ENCODE measurements around the gene CSF1R.

Gene CSF1R

DNA sequence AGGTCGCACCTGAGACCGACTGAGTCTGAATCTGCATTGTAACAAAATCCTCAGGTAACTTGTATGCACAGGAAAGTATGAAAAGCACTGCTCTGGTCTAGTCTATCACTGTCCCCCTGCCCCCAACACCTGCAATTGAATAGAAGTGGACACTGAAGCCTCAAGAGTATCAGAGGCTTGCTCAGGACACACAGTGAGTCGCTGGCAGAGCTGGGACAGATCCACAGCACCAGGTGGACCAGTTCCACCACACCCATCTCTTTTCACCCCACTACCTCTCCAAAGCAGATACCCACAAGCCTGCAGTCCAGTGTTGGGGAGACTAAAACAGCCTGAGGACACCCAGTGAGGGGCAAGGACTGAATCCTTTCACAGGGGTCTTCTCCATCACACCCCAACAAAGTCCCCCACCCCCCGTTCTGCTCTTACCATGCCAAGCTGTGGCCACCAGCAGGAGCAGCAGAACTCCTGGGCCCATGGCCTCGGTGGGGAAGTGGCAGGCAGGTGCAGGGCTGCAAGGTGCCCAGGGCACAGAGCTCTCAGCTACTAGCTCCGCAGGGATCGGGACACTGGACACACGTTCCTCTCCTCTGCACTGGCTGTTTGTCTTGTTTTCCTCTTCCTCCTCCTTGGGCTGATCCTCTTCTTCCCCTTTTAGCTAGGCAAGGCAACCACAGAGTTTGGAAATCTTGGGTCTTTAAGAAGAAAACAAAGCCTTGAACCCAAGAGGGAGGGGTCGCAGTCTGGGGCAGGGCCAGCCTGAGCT, at the start of gene CSF1R:
TSS of gene CSF1R (minus strand) at position 605 of the 766 bp plus-strand sequence. CDS start at position 478, 127 bp downstream.
- DNase-seq, result no peak

DNA sequence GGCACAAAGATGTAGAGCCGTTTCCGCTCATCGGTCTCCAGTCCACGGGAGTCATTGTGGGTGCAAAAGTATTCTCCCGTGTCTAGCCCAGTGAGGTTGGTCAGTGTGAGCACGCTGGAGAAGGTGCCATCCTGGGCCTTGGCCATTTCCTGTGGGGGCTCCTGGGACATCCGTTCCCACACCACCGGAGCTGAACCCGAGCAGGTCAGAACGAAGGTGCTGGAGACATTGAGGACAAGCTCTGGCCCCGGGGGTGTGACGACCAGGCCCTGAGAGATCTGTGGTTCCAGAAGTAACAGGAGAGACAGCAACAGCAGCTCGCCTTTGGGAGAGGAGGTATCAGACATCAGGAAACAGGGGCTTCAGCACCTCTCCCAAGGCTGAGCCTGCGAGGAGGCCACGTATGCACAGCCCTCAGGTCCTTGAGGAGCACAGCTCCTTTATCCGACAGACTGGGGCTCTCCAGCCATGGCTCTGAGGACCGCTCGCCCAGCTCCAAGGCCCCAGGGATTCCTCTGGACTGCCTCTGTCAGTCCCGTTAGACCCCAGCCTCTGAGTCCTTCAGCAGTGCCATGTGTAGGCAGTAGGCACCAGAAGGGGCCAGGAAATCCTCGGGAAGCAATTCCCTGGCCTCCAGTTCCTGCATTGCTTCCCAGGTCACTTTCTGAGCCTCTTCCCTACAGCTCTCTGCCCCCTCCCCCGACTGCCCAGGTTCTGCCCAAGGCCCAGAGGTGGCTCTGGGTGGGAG, 49.4 kb upstream of the CSF1R start:
- DNase-seq, result no peak

GRCh38 chr5:150134198-150134588, 47.8 kb upstream of the CSF1R start:
- DNase-seq, result no peak

GRCh38 chr5:150133581-150134197, 47.3 kb upstream of the CSF1R start:
- DNase-seq, result no peak

DNA sequence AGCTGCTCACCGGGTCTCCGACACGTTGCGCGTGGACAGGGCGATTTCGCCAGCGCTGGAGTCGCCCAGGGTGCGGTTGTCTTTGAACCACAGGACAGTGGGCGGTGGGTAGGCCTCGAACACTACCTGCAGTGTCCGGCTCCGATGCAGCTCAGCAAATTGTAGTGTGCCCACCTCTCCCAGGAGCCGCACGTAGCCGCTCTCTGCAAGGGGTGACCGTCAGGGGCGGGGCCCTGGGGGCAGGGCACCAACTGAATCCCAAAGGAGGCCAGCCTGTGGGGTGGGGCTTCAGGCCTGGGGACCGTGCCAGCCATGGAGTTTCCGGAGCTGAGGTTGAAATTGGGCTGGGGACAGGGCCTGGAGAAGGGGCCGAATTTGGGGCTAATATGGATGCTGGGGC, 46.4 kb upstream of the CSF1R start:
- no peak for DNase-seq

GRCh38 chr5:150131978-150132694, 45.8 kb upstream of the CSF1R start:
- no peak for DNase-seq

GRCh38 chr5:150131461-150131860, 45.1 kb upstream of the CSF1R start:
- DNase-seq, result no peak

- DNase-seq, result no peak
Observed at GRCh38 chr5:150130493-150130922, 44.2 kb upstream of the CSF1R start.

DNA sequence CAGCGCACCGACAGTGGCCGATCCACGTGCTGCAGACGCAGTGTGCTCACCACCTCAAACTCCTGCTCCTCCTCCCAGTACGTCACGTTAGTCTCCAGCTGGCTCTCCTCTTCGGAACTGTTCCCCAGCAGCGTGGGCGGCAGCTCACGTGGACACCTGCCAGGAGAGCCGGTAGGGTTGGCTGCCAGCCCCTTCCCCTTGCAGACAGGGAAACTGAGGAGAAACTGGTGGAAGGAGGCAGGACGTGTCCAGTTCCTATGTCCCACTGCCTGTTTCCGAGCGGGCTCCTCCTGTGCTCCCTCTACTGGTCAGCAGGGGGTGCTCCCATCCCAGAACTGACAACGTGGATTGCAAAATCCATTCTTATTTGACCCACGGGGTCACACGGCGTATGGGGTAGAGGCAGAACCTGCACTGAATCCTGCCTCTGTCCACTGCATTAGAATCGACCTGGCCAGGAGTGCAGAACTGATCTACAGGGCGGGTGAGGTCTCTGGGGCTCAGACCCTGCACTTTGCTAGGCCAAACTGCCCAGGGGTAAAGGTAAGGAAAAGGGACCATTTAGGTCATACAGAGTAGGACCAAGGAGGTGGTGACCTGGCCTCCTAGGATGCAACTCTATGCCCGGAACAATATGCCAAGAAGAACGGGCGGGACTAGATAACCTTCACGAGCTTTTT, 43.6 kb upstream of the CSF1R start:
- peak; percentile 15 for DNase-seq

DNA sequence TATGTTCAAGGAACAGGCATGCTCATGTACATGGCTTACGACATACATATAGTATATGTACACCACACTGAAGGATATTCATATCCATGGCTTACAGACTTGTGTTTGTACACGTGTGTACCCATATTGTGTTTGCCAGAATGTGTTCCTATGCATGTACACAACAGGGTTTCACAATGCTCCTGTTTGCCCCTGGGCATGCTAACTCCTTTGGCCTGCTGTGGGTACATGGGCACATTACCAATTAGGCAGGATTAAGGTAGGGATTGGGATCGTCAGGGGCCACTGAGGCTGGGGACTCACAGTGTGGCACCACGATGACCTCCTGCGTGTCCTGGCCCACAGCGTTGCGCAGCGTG, 43.1 kb upstream of the CSF1R start:
- no peak for DNase-seq

DNA sequence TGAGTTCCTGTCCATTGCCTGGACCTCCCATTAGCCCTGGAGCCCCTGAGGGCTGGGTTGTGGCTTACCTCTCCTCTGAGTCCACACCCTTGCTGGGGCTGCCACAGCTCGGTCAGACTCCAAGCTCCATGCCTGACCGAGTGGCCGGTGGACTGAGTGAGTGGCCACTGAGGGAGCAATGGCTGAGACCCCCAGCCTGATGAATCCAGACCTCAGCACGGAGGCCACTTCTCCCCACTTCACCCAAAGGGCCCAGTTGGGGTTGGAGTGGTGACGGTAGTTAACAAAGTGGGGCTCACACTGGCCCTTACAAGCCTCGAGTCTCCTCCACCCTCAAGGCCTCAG, 40.5 kb upstream of the CSF1R start:
- no peak for DNase-seq

- DNase-seq, result no peak
Observed at GRCh38 chr5:150126199-150126920, 40.0 kb upstream of the CSF1R start.

DNA sequence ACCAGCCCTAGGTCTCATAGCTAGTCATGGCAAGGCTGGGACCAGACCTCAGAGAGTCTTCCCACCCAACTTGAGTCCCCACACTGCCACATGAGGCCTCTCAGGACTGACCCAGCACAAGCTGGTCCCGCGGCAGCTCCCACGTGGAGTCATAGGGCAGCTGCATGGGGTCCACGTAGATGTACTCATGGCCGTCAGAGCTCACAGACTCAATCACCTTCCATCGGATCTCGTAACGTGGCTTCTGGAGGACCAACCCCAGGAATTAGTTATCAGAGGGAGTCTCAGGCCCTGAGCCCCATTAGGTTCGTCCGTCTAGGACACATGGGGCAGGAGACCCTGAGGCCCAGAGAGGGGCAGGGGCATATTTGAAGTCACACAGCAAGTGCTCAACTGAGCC, 39.0 kb upstream of the CSF1R start:
- DNase-seq, result no peak

- DNase-seq, result no peak
Observed at GRCh38 chr5:150124596-150124995, 38.2 kb upstream of the CSF1R start.

GRCh38 chr5:150124111-150124557, 37.8 kb upstream of the CSF1R start:
- DNase-seq, result no peak

DNA sequence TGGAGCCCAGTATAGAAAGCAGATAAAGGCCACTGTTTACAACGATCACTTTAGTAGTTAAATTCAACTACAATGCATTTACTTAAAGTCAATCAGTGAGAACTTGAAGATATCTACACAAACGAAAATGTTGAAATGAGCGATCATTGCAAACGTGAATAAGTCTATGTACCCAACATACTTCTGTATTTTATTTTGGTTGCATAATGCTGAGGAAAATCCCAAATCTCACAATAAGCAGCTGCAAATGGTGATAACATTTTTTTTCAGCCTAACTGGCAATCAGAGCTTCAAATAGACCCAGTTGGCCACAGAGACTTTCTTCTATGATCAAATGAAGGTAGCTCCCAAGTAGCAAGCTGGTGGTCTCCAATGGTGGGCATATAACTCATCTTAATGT, 37.2 kb upstream of the CSF1R start:
- no peak for DNase-seq

DNA sequence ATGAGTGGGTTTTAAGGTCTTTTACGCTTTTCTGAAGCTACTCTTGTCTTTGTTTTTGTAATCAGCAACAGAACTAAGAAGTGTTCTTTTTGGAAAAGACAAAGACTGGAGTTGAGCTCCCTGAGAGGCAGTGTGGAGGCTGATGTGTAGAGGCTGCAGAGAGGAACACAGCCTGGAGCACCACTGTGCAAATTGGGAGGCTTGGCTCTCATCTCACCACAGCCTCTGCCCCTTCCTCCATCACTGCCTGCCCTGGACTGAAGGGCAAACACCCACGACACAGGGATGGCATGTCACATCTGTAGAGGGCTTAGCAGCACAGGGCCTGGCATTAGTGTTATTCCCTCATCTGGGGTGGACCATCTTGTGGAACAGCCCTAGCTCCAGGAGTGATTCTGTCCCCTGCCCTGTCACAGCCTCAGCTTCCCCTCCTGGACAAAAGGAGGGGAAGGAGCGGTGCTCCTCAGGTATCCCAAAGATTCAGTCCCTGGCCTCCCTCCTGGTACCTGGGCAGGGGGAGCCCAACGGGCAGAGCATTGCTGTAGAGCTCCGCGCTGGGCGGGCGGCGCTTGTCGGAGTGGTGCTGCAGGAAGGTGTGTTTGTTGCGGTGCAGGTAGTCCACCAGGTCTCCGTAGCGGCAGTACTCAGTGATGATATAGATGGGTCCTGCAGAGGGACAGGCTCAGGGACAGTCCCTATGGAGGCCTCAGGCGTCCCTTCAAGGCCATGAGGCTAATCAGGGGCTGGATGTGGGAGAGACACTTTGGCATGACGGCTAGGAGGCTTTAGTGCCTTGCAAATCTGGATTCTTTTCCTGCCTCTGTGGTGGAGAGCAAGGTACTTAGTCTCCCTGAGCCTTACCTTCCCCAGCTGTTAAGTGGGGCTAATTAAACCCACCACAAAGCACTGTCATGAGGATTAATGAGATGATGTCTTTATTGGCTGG, 36.5 kb upstream of the CSF1R start:
- DNase-seq, result no peak

GRCh38 chr5:150122158-150122510, 35.8 kb upstream of the CSF1R start:
- DNase-seq, result no peak

DNA sequence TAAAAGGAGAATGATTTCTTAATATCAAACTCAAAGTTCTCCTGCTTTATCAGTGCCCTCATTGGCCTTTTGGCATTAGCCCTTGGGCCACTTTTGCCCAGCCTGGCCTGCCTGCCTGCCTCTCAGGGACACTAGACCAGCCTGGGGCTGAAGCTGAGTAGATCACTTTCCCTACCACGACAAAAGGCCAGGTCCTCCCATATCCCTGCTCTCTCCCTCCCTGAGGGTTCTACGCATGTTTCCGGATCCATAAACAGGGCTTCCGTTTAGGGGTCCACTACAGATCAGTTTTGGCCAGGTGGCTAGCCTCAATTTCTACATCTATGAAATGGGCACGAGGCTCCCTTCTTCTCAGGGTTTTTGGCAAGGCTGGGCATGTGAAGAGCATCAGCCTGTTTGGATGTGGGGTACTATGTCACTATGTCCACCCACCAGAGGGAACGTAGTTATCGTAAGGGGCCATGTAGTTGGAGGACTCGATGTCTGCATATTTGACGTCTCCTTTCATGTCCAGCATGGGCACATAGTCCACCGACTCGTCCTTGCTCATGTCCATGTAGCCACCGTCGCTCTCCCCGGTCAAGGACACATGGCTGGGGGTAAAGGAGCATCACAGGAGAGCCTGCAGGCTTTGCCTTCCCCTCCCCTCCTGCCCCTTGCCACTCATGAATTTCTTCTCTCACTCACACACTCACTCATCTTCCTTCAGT, 35.2 kb upstream of the CSF1R start:
- no peak for DNase-seq
